Vagina (tissue), 2 donors: ENCODE data around the gene PSME1. TPM values are rescaled to one million over a fixed set of nuclear protein-coding genes. Genes with fewer than 3 reads are reported as not detected.

Experiments used
- DNase-seq, 2 donors: peaks; one replicate each; pipeline ENCODE4 v3.0.0-alpha.2; 2017; ENCODE audit errors: extremely low spot score in 2 of 2
- H3K27ac ChIP-seq: fragments of 200-600 bp; sonication (generic); one replicate; pipeline ENCODE4 v1.5.1; 2019
- H3K27me3 ChIP-seq: fragments of 200-600 bp; sonication (generic); one replicate; pipeline ENCODE4 v1.5.1; 2019
- H3K36me3 ChIP-seq, 2 donors: fragments of 200-600 bp; sonication (generic); one replicate each; pipeline ENCODE4 v1.5.1; 2017 to 2019
- H3K4me1 ChIP-seq: fragments of 200-600 bp; sonication (generic); one replicate; pipeline ENCODE4 v1.5.1; 2019
- H3K4me3 ChIP-seq, 2 donors: fragments of 200-600 bp; sonication (generic); 1 replicate in 1 of 2; 2 replicates in 1 of 2; pipeline ENCODE4 v1.5.1; 2016 to 2019
- H3K9me3 ChIP-seq: fragments of 200-600 bp; sonication (generic); one replicate; pipeline ENCODE4 v1.5.1; 2019
- CTCF ChIP-seq, 3 experiments: fragments of 450-650 bp in 2 of 3; fragments of 200-600 bp in 1 of 3; sonication (generic) in 1 of 3; IDR thresholded peaks; one replicate each; pipeline ENCODE4 v1.5.1; 2017 to 2019; ENCODE audit warnings: antibody characterized with exemption in 3 of 3, mild to moderate bottlenecking in 2 of 3, moderate library complexity in 2 of 3
- POLR2A ChIP-seq, 2 donors: fragments of 450-650 bp; IDR thresholded peaks; one replicate each; pipeline ENCODE4 v1.6.1; 2017; ENCODE audit warnings: antibody characterized with exemption in 2 of 2, mild to moderate bottlenecking in 2 of 2, moderate library complexity in 2 of 2
- POLR2AphosphoS5 ChIP-seq, 2 donors: sonication (generic); formaldehyde crosslinking; IDR thresholded peaks; one replicate each; pipeline ENCODE4 v1.9.0; 2017; ENCODE audit warnings: antibody characterized with exemption in 2 of 2, mild to moderate bottlenecking in 2 of 2, low read depth in 1 of 2; ENCODE audit not compliant: insufficient read depth in 1 of 2
- intact Hi-C: fragments of 100-400 bp; cut with DNase I; formaldehyde crosslinking; loops from one replicate; pipeline ENCODE4 v1.15.1; 2023
- total RNA-seq: library from RNA; depleted of rRNA; stranded (reverse); fragments of >200 nt; gene quantifications from one replicate; pipeline ENCODE4 v1.2.3, GENCODE V29; 2016

The PSME1 gene
- total RNA-seq, 1 donor from 2014 or later: 118 TPM

DNA sequence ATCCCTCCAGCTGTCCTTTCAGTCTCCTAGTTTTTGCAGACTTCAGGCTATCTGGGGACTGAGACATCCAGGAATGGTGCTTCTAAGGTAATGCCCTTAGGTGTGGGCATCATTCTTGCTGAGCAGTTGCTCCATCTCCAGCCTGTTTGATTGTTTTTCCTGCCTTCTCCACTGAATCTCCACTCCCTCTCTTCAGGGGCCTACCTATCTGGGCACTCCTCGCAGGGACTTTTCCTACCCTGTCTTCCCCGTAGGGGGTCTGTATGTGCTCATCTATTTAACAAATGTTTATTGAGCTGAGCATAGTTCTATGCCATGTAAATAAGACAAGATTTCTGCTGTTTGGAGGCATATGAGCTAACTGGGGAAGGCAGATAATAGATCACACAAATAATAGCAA lies 3.0 kb upstream of the PSME1 start:
- intact Hi-C loops: no loop called here
- Histone ChIP-seq H3K27me3 (no peaks in the 10 kb centered on the region), H3K4me3 (no peak overlapping the region), H3K27ac (no peak overlapping the region), H3K36me3 (peaks cover 0 to 8% of the 10 kb centered on the region in 2 donors), H3K4me1 (peaks cover 16% of the 10 kb centered on the region), H3K9me3 (no peaks in the 10 kb centered on the region)
- TF ChIP-seq CTCF (IDR thresholded peaks at IDR 0.05) (no peak), POLR2AphosphoS5 (IDR thresholded peaks at IDR 0.05; ENCODE audit: insufficient read depth in 1 of 2, low read depth in 1 of 2) (no peak), POLR2A (IDR thresholded peaks at IDR 0.05) (no peak)
- no peak for DNase-seq

GRCh38 chr14:24133735-24134134 lies 2.3 kb upstream of the PSME1 start:
- Histone ChIP-seq H3K27me3 (no peaks in the 10 kb centered on the region), H3K4me3 (no peak overlapping the region), H3K36me3 (peaks cover 0 to 14% of the 10 kb centered on the region in 2 donors), H3K9me3 (no peaks in the 10 kb centered on the region), H3K4me1 (peaks cover 22% of the 10 kb centered on the region), H3K27ac (no peak overlapping the region)
- TF ChIP-seq CTCF (IDR thresholded peaks at IDR 0.05): no peak
- no peak for TF ChIP-seq POLR2A (IDR thresholded peaks at IDR 0.05)
- no peak for TF ChIP-seq POLR2AphosphoS5 (IDR thresholded peaks at IDR 0.05; ENCODE audit: insufficient read depth in 1 of 2, low read depth in 1 of 2)
- intact Hi-C loops: no loop called here
- no peak for DNase-seq

DNA sequence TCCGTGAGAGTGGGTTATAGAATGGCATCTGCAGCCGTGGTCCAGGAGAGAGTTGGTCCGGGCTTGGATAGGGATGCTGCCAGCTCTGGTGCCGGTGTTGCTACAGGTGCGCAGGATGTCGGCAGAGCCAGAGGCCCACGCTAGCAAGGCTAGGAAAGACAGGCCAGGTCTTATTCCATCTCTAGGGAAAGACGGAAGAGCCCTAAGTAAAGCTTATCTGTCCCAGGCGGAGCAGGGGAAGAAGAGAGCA lies 485 bp upstream of the PSME1 start:
- H3K27me3 ChIP-seq: no peaks in the 10 kb centered on the region
- no peak for TF ChIP-seq POLR2A (IDR thresholded peaks at IDR 0.05)
- no peak for TF ChIP-seq POLR2AphosphoS5 (IDR thresholded peaks at IDR 0.05; ENCODE audit: insufficient read depth in 1 of 2, low read depth in 1 of 2)
- TF ChIP-seq CTCF (IDR thresholded peaks at IDR 0.05): no peak
- peaks cover 0 to 22% of the 10 kb centered on the region in 2 donors for H3K36me3 ChIP-seq
- intact Hi-C loops: no loop called here
- no peak for DNase-seq
- H3K4me3 ChIP-seq: peak overlapping the region; percentile 68 to 100
- no peaks in the 10 kb centered on the region for H3K9me3 ChIP-seq
- H3K4me1 ChIP-seq: peaks cover 39% of the 10 kb centered on the region
- peak overlapping the region; percentile 85 for H3K27ac ChIP-seq

DNA sequence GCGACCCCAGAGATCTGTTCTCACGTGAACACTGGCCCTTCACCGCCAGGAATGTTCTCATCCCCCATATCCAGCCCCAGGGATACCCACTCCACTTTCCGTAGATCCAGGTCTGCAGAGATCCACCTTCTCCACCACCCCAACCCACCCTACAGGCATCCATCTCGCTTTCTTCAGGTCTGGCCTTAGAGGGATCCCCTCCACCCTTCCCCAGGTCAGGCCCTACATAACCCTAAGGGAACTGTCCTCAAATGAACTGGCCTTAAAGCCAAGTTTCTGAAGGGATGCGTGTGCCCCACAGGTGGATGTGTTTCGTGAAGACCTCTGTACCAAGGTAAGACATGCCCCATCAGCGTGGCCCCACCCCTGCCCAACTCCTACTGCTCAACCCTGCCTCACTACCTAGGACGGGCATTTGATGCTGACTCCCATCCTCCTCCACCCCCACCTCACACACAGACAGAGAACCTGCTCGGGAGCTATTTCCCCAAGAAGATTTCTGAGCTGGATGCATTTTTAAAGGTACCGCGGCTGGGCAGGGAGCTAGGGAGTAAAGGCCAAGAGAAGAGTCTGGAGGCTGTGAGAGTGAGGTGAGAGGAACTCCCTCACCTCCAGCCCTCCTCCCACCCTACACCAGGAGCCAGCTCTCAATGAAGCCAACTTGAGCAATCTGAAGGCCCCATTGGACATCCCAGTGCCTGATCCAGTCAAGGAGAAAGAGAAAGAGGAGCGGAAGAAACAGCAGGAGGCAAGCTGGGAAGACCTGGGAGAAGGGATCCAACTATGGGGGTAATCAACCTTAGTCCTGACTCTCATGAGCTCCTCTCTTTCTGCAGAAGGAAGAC lies 912 bp downstream of the PSME1 start:
- intact Hi-C loops: no loop called here
- TF ChIP-seq POLR2A (IDR thresholded peaks at IDR 0.05) (no peak), CTCF (IDR thresholded peaks at IDR 0.05) (no peak), POLR2AphosphoS5 (IDR thresholded peaks at IDR 0.05; ENCODE audit: insufficient read depth in 1 of 2, low read depth in 1 of 2) (no peak)
- Histone ChIP-seq H3K4me1 (peaks cover 46% of the 10 kb centered on the region), H3K27ac (peak overlapping the region; percentile 85), H3K36me3 (peaks cover 0 to 22% of the 10 kb centered on the region in 2 donors), H3K4me3 (peak overlapping the region; percentile 68 to 100), H3K9me3 (no peaks in the 10 kb centered on the region), H3K27me3 (no peaks in the 10 kb centered on the region)
- no peak for DNase-seq
